ENCODE data around the gene PTPRCAP. TPM values are rescaled to one million over a fixed set of nuclear protein-coding genes. Genes with fewer than 3 reads are reported as not detected.
"Not testable (repeated sequence)": the region's sequence is repeated elsewhere in the genome, so short reads cannot be mapped to it uniquely, and the experiment has no call there.

The PTPRCAP gene, protein sequence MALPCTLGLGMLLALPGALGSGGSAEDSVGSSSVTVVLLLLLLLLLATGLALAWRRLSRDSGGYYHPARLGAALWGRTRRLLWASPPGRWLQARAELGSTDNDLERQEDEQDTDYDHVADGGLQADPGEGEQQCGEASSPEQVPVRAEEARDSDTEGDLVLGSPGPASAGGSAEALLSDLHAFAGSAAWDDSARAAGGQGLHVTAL
- total RNA-seq = 100 to 1,000 TPM; 170 to 184 TPM
- total RNA-seq = 0 reads per million in 2 donors

DNA sequence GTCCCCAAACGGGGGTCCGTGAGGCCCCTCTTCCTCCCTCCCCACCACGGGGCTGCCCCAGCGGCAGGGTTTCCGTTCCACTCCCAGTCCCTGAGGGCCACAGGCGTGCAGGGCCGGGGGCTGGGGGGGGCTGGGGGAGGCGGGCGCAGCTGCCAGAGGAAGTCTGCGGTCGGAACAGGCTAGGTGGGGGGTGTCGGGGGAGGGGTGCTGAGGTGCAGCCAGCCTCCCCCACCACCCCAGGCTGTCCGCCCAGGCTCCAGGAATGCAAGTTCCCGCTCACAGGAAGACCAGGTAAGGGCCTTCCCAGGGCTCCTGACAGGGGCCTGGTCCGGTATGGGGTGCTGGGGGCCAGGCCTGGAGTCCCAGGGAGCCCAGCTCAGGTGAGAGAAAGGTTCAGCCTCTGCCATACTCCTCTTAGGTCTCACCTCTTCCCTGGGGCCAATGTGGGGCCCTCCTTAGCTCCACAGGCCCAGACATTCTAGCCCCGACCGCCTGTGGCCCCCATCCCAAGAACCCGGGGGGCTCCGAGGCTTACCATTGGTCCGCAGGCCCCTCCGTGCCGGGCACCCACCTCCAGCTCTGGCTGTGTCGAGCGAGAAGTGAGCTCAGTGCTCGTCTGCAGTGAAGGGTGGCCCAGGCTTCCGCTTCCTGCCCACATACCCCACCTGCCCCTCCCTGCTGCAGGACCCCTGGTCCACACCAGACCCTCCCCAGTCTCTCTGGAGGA lies at the start of gene PTPRCAP:
PTPRCAP (minus strand) TSS at position 601 of the 727 bp plus-strand sequence; CDS start at position 538, 63 bp downstream.
- Mint-ChIP-seq H3K4me3 (peak within 1 kb of the TSS; percentile 97), H3K27me3 (no peaks in the 10 kb centered on the region), H3K27ac (peak within 1 kb of the TSS; percentile 97), H3K4me1 (peaks cover 58% of the 10 kb centered on the region), H3K36me3 (ENCODE audit: low read depth) (no peaks in the 10 kb centered on the region)
- DNase-seq (peak; percentile 57 to 75 (median 64)), ATAC-seq (peak; percentile 64)
- H3K9me3 ChIP-seq (ENCODE audit: control insufficient read depth, low read length, poor library complexity, severe bottlenecking) = no peaks in the 10 kb centered on the region

DNA sequence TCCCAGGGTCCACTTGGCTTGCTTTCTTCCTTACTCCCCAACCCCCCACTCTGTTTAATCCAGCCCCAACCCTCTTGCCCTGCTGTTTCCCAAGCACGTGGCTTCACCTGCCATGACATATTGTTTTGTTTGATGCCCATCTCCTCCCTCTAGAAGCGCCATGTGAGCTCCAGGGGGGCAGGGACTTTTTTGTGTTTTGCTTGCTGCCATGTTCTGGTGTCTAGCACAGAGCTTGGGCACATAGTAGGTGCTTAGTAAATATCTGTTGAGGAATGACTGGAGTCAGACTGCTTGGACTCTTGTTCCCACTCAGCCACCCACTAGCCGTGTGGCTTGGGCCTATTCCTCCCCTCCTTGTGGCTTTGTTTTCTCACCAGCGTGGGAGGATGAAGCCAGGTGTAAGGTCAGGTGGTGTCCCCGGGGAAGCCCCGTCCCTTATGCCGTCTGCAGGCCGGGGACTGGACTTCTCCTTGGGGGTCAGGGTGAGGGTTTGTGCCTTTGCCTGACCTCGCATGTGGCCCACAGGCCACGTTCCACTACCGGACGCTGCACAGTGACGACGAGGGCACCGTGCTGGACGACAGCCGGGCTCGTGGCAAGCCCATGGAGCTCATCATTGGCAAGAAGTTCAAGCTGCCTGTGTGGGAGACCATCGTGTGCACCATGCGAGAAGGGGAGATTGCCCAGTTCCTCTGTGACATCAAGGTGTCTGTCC lies 49.2 kb upstream of the PTPRCAP start:
- ATAC-seq (no peak), DNase-seq (no peak)
- no peaks in the 10 kb centered on the region for H3K9me3 ChIP-seq (ENCODE audit: control insufficient read depth, low read length, poor library complexity, severe bottlenecking)
- Mint-ChIP-seq H3K27ac (peak overlapping the region; percentile 99), H3K4me3 (peak overlapping the region; percentile 96), H3K36me3 (ENCODE audit: low read depth) (peaks cover 7% of the 10 kb centered on the region), H3K4me1 (peaks cover 63% of the 10 kb centered on the region), H3K27me3 (no peaks in the 10 kb centered on the region)

GRCh38 chr11:67485873-67486361 lies 48.4 kb upstream of the PTPRCAP start:
- not testable (repeated sequence) for ATAC-seq; H3K27me3 Mint-ChIP-seq; H3K36me3 Mint-ChIP-seq (ENCODE audit: low read depth); DNase-seq; H3K9me3 ChIP-seq (ENCODE audit: control insufficient read depth, low read length, poor library complexity, severe bottlenecking)
- H3K4me1 Mint-ChIP-seq = peaks cover 61% of the 10 kb centered on the region
- peak overlapping the region; percentile 99 for H3K27ac Mint-ChIP-seq
- peak overlapping the region; percentile 96 for H3K4me3 Mint-ChIP-seq

- H3K4me1 Mint-ChIP-seq = peaks cover 57% of the 10 kb centered on the region
- H3K9me3 ChIP-seq (ENCODE audit: control insufficient read depth, low read length, poor library complexity, severe bottlenecking) = no peaks in the 10 kb centered on the region
- H3K4me3 Mint-ChIP-seq = peak overlapping the region; percentile 96
- H3K27ac Mint-ChIP-seq = peak overlapping the region; percentile 99
- ATAC-seq (peak; percentile 30), DNase-seq (peak in 2 of 3 donors; percentile 44 to 53)
- H3K27me3 Mint-ChIP-seq = no peaks in the 10 kb centered on the region
- peaks cover 7% of the 10 kb centered on the region for H3K36me3 Mint-ChIP-seq (ENCODE audit: low read depth)
These were observed 47.4 kb upstream of the PTPRCAP start for GRCh38 chr11:67484847-67485311.

DNA sequence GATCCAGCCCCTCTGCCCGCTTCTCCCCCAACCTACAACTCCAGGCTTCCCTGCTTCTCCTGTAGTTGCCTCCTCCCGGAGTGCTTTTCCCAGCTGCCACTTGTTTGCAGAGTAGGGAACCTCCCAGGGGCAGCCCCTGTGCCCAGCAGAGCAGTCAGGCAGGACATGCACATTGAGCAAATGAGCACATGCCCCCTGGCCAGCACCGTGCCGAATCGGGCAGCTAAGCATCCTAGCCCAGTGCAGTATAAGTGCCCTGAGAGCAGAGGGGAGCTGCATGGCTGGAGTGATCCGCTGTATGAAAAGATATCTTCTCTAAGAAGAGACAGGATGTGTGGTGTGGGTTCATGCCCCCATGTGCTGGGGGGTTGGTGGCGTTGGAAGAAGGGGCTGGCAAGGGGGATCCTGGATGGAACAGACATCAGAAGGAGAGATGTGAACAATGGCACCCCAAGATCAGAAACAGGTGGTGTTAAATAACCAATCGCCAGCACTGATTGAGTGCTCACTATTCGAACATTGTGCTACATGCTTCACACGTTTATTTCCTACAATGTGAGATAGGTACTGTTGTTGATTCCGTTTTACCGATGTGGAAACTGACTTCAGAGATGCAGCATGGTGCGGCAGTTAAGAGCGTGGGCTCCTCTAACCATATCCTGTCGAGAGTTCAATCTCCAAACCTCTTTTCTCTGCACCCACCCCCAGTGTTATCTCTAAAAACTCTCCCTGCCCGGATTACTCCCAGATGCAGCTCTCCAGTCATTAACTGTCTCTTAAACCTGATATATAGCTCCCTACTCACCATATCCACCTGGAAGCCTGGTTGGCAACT lies 46.6 kb upstream of the PTPRCAP start:
- peak; percentile 38 for ATAC-seq
- H3K36me3 Mint-ChIP-seq (ENCODE audit: low read depth) = peaks cover 7% of the 10 kb centered on the region

DNA sequence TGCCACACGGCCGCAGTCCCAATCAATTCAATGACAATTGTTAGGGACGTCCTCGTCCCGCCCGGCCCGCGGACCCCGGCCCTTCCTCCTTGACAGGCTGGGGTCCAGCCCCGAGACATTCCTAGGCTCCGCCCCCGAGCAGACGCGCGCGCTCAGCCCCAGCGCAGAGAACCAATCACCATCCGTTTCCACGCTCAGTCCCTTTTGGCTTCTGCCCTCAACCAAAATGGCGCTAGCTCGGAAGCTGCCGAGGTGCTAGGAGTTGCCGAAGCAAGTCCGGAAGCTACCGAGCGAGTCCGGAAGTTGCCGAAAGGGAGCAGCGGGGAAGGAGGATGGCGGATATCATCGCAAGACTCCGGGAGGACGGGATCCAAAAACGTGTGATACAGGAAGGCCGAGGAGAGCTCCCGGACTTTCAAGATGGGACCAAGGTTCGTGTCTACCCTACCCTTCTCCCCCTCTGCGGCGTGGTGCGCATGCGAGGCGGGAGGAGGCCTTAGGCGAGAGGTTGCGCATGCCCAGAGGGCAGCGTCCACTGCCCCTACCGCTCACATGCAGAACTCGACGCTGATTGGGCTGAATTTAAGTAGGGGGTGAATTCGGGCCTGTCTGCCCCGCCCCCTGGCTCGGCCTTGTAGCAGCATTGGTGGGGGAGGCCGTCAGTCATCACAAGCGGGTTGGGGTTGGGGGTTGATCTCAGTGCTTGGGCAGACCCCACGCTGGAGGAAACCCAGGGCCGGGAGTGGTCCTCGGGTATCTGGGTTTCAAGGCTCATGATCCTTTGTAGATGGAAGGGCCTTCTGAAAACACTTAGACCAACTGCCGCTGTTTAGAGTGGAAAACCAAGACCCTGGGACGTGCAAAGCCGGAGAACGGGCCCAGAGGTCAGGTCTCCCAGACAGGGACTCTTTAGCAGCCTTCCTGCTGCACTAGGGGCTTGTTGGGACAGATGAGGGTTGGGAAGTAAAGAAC lies 45.6 kb upstream of the PTPRCAP start, which contains the start of gene AIP:
AIP (plus strand) TSS at position 200 of the 972 bp plus-strand sequence; CDS start at position 333, 133 bp downstream.
- H3K4me3 Mint-ChIP-seq = peak within 1 kb of the TSS; percentile 96
- peaks cover 7% of the 10 kb centered on the region for H3K36me3 Mint-ChIP-seq (ENCODE audit: low read depth)
- H3K27me3 Mint-ChIP-seq = no peaks in the 10 kb centered on the region
- no peaks in the 10 kb centered on the region for H3K9me3 ChIP-seq (ENCODE audit: control insufficient read depth, low read length, poor library complexity, severe bottlenecking)
- DNase-seq = peak; percentile 87 to 97 (median 92)
- H3K27ac Mint-ChIP-seq = peak within 1 kb of the TSS; percentile 99
- H3K4me1 Mint-ChIP-seq = peaks cover 52% of the 10 kb centered on the region
- ATAC-seq = peak; percentile 83

More for the DNA sequence above, 46.6 kb upstream of the PTPRCAP start:
- Mint-ChIP-seq H3K4me1 (peaks cover 57% of the 10 kb centered on the region), H3K27me3 (no peaks in the 10 kb centered on the region), H3K4me3 (peak overlapping the region; percentile 96), H3K27ac (peak overlapping the region; percentile 99)
- DNase-seq = peak in 1 of 3 donors; percentile 34
- H3K9me3 ChIP-seq (ENCODE audit: control insufficient read depth, low read length, poor library complexity, severe bottlenecking) = no peaks in the 10 kb centered on the region

DNA sequence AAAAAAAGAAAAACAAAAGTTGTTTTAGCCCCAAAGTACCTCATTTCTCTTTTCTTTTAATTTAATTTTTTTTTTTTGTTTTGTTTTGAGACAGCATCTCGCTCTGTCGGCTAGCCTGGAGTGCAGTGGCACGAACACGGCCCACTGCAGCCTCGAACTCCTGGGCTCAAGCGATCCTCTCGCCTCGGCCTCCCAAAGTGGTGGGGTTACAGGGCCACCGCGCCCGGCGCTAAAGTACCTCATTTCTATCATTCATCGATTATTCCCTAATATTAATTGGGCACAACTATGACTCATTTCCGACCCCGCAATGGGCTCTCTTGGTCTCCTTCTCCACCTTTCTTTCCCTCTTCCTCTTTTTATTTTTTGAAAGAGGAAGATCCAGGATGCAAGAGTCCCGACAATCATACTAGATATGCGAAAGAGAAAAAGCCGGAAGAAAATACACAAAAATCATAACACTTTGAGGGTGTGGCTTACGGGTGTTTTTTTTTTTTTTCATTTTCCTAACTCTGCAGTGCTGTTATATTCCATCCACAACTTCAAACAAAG lies 44.9 kb upstream of the PTPRCAP start:
- Mint-ChIP-seq H3K36me3 (ENCODE audit: low read depth) (peaks cover 2% of the 10 kb centered on the region), H3K4me3 (peak overlapping the region; percentile 96), H3K27me3 (no peaks in the 10 kb centered on the region), H3K27ac (peak overlapping the region; percentile 99), H3K4me1 (peaks cover 44% of the 10 kb centered on the region)
- no peak for DNase-seq
- H3K9me3 ChIP-seq (ENCODE audit: control insufficient read depth, low read length, poor library complexity, severe bottlenecking) = no peaks in the 10 kb centered on the region
- ATAC-seq = peak; percentile 16

GRCh38 chr11:67477344-67478050 lies 40.0 kb upstream of the PTPRCAP start:
- not testable (repeated sequence) for H3K4me1 Mint-ChIP-seq; DNase-seq; H3K27ac Mint-ChIP-seq; H3K27me3 Mint-ChIP-seq; H3K4me3 Mint-ChIP-seq; H3K9me3 ChIP-seq (ENCODE audit: control insufficient read depth, low read length, poor library complexity, severe bottlenecking); ATAC-seq; H3K36me3 Mint-ChIP-seq (ENCODE audit: low read depth)

GRCh38 chr11:67476692-67477091 lies 39.2 kb upstream of the PTPRCAP start:
- not testable (repeated sequence) for H3K9me3 ChIP-seq (ENCODE audit: control insufficient read depth, low read length, poor library complexity, severe bottlenecking); H3K27ac Mint-ChIP-seq; H3K36me3 Mint-ChIP-seq (ENCODE audit: low read depth); ATAC-seq; H3K27me3 Mint-ChIP-seq; H3K4me3 Mint-ChIP-seq; H3K4me1 Mint-ChIP-seq; DNase-seq

- no peak overlapping the region for H3K27ac Mint-ChIP-seq
- DNase-seq = no peak
- H3K36me3 Mint-ChIP-seq (ENCODE audit: low read depth) = no peaks in the 10 kb centered on the region
- no peaks in the 10 kb centered on the region for H3K9me3 ChIP-seq (ENCODE audit: control insufficient read depth, low read length, poor library complexity, severe bottlenecking)
- H3K4me3 Mint-ChIP-seq = no peak overlapping the region
- peaks cover 4% of the 10 kb centered on the region for H3K4me1 Mint-ChIP-seq
- ATAC-seq = no peak
- no peaks in the 10 kb centered on the region for H3K27me3 Mint-ChIP-seq
These were observed 35.4 kb upstream of the PTPRCAP start for GRCh38 chr11:67472882-67473281.

All from T-helper 17 cell (primary cell).